ENCODE data around the gene SMAD6. TPM values are rescaled to one million over a fixed set of nuclear protein-coding genes. Genes with fewer than 3 reads are reported as not detected.
A peak's percentile ranks its signal among the peaks of the same experiment; 100 is the strongest.

The SMAD6 gene
- total RNA-seq, 1 experiment from 2014 or later: 6.6 TPM

GRCh38 chr15:66713843-66714508 is 11.9 kb downstream of the SMAD6 start:
- peak overlapping the region; percentile 44; the same call in 1 of the 2 replicates for H3K4me2 ChIP-seq (ENCODE audit: low read length)
- intact Hi-C loops (cut with micrococcal nuclease): no loop called here
- H2AFZ ChIP-seq (ENCODE audit: low read depth, low read length, poor library complexity, severe bottlenecking): no peak overlapping the region
- no peak overlapping the region for H3K27ac ChIP-seq (ENCODE audit: low read depth, low read length)
- H3K27me3 ChIP-seq (ENCODE audit: insufficient read depth, low read length): no peaks in the 10 kb centered on the region
- ChIA-PET CTCF (interaction anchor here (1.0 to 2.1 kb wide), 3 partner anchors 11 to 15 kb away, joined by 3 to 6 read pairs (median 3); no protein-coding TSS in a partner anchor), POLR2A (interaction anchor here (0.7 to 1.2 kb wide), 2 partner anchors 9 to 13 kb away, joined by 3 read pairs; no protein-coding TSS in a partner anchor), RAD21 (ENCODE audit: low non-redundant PET in 1 of 2, low total read pairs in 2 of 2, uncharacterized antibody in 2 of 2, unreplicated experiment in 2 of 2) (no interaction called here)
- BruUV-seq (replicated peaks): no TSS peak
- no peaks in the 10 kb centered on the region for H3K79me2 ChIP-seq (ENCODE audit: insufficient read depth, low read length)
- H3K4me1 ChIP-seq (ENCODE audit: control insufficient read depth in 1 of 2, insufficient read depth in 2 of 2, low read length in 2 of 2): peaks cover 22 to 38% of the 10 kb centered on the region in 2 experiments
- DNase-seq (ENCODE audit: low read depth, low spot score): no peak
- H3K9ac ChIP-seq (ENCODE audit: low read length): no peak overlapping the region
- TF ChIP-seq SIN3A (IDR thresholded peaks at IDR 0.05; ENCODE audit: low read depth) (no peak), EGR1 (IDR thresholded peaks at IDR 0.05; ENCODE audit: low read depth) (no peak), POLR2AphosphoS5 (IDR thresholded peaks at IDR 0.05; ENCODE audit: low read depth, low read length) (no peak), TCF7L2 (IDR thresholded peaks at IDR 0.05; ENCODE audit: borderline replicate concordance, extremely low read depth, insufficient read depth, insufficient read length) (no peak), SP1 (IDR thresholded peaks at IDR 0.05; ENCODE audit: low read depth) (no peak), ZBTB33 (IDR thresholded peaks at IDR 0.05; ENCODE audit: extremely low read depth, insufficient replicate concordance, low read length) (no peak), YY1 (IDR thresholded peaks at IDR 0.05; ENCODE audit: extremely low read depth, insufficient replicate concordance, low read depth, low read length) (no peak), ATF3 (IDR thresholded peaks at IDR 0.05) (no peak), JUND (IDR thresholded peaks at IDR 0.05) (no peak), ZFX (IDR thresholded peaks at IDR 0.05) (no peak), EZH2 (IDR thresholded peaks at IDR 0.05) (no peak)
- TF ChIP-seq, protein P1, sequence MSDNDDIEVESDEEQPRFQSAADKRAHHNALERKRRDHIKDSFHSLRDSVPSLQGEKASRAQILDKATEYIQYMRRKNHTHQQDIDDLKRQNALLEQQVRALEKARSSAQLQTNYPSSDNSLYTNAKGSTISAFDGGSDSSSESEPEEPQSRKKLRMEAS (IDR thresholded peaks at IDR 0.05): no peak
- TF ChIP-seq, protein P2, sequence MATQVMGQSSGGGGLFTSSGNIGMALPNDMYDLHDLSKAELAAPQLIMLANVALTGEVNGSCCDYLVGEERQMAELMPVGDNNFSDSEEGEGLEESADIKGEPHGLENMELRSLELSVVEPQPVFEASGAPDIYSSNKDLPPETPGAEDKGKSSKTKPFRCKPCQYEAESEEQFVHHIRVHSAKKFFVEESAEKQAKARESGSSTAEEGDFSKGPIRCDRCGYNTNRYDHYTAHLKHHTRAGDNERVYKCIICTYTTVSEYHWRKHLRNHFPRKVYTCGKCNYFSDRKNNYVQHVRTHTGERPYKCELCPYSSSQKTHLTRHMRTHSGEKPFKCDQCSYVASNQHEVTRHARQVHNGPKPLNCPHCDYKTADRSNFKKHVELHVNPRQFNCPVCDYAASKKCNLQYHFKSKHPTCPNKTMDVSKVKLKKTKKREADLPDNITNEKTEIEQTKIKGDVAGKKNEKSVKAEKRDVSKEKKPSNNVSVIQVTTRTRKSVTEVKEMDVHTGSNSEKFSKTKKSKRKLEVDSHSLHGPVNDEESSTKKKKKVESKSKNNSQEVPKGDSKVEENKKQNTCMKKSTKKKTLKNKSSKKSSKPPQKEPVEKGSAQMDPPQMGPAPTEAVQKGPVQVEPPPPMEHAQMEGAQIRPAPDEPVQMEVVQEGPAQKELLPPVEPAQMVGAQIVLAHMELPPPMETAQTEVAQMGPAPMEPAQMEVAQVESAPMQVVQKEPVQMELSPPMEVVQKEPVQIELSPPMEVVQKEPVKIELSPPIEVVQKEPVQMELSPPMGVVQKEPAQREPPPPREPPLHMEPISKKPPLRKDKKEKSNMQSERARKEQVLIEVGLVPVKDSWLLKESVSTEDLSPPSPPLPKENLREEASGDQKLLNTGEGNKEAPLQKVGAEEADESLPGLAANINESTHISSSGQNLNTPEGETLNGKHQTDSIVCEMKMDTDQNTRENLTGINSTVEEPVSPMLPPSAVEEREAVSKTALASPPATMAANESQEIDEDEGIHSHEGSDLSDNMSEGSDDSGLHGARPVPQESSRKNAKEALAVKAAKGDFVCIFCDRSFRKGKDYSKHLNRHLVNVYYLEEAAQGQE (IDR thresholded peaks at IDR 0.05; ENCODE audit: low read depth): no peak
- no peaks in the 10 kb centered on the region for H3K9me3 ChIP-seq (ENCODE audit: control insufficient read depth in 1 of 2, insufficient read depth in 1 of 2, low read depth in 1 of 2, low read length in 2 of 2)
- H3K36me3 ChIP-seq (ENCODE audit: control insufficient read depth in 1 of 2, insufficient read depth in 2 of 2, low read length in 2 of 2): no peaks in the 10 kb centered on the region
- H3K4me3 ChIP-seq (replicated peaks in 1 of 2; ENCODE audit: low read depth in 1 of 2, low read length in 2 of 2): no peak overlapping the region
- H4K20me1 ChIP-seq (ENCODE audit: insufficient read depth): no peaks in the 10 kb centered on the region
- no peaks in the 10 kb centered on the region for H3K9me2 ChIP-seq (ENCODE audit: insufficient read depth)
- no peak for ATAC-seq

All from HCT116 (cell line).